WERI-Rb-1 (cell line): ENCODE data around the gene HSPA12B.

Experiments used
- DNase-seq: peaks from one replicate; pipeline ENCODE4 v3.0.0-alpha.2; 2020
- H3K27ac ChIP-seq: fragments of 250-450 bp; sonication (Bioruptor Pico); 2 replicates; pipeline ENCODE4 v1.5.1; 2020; ENCODE audit warnings: mild to moderate bottlenecking, moderate library complexity
- H3K27me3 ChIP-seq: fragments of 250-450 bp; sonication (Bioruptor Pico); 2 replicates; pipeline ENCODE4 v1.5.1; 2021; ENCODE audit warnings: mild to moderate bottlenecking, low read depth, moderate library complexity; ENCODE audit not compliant: insufficient read depth, severe bottlenecking
- H3K36me3 ChIP-seq: fragments of 250-450 bp; sonication (Bioruptor Pico); 2 replicates; pipeline ENCODE4 v1.5.1; 2020; ENCODE audit warnings: mild to moderate bottlenecking, moderate library complexity
- H3K4me3 ChIP-seq: 2 replicates; pipeline ENCODE4 v1.5.1; 2011; ENCODE audit warnings: low read depth, mild to moderate bottlenecking, control low read depth, low read length
- H3K9me3 ChIP-seq: fragments of 250-450 bp; sonication (Bioruptor Pico); 2 replicates; pipeline ENCODE4 v1.5.1; 2021; ENCODE audit warnings: mild to moderate bottlenecking, moderate library complexity; ENCODE audit not compliant: severe bottlenecking
- TF ChIP-seq, protein P1 (sequence below): IDR thresholded peaks from 2 replicates; pipeline ENCODE4 v1.5.1; 2011; ENCODE audit warnings: low read depth, mild to moderate bottlenecking, control low read depth, inconsistent platforms, low read length

Gene HSPA12B, protein sequence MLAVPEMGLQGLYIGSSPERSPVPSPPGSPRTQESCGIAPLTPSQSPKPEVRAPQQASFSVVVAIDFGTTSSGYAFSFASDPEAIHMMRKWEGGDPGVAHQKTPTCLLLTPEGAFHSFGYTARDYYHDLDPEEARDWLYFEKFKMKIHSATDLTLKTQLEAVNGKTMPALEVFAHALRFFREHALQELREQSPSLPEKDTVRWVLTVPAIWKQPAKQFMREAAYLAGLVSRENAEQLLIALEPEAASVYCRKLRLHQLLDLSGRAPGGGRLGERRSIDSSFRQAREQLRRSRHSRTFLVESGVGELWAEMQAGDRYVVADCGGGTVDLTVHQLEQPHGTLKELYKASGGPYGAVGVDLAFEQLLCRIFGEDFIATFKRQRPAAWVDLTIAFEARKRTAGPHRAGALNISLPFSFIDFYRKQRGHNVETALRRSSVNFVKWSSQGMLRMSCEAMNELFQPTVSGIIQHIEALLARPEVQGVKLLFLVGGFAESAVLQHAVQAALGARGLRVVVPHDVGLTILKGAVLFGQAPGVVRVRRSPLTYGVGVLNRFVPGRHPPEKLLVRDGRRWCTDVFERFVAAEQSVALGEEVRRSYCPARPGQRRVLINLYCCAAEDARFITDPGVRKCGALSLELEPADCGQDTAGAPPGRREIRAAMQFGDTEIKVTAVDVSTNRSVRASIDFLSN

DNA sequence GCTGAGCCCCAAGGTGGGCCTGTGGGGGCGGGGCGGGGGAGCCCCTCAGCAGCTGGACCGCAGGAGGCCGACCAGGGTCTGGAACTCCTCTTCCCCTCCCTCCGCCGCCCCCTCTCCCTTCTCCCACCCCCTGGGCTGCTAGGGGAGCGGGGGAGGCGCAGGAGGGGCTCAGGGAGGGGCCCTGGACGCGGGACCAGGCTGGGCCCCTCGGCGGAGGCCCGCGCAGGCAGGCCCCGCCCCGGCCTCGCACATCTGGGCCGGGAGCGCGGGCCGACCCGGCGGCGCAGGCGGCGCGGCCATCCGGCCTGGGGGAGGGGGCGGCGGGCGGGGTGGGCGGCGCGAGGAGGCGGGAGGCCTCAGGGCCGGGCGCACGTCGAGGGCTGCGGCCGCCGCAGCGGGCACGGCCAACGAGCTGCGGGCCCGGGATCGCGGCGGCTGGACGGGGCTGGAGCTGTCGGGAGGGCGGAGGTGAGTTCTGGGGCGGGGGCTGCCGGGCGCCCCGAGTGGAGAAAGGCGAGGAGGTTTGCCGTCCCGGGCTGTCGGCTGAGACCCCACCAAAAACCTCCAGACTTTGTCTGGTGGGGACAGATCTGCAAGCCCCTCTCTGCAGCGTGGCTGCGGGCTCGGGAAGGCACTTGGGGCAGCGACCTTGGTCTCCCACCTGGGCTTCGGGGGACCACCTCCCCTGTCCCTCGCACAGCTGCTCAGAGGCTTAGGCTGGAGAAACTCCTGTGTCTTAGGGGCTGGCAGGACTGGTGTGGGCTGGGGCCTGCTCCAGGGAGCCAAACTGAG is at the start of gene HSPA12B:
Gene HSPA12B, plus strand, starts transcription at position 359 of the 792 bp plus-strand sequence. CDS start 5,990 bp downstream, outside the sequence.
- DNase-seq: no peak
- Histone ChIP-seq H3K27ac (no peak within 1 kb of the TSS), H3K4me3 (no peak within 1 kb of the TSS)

DNA sequence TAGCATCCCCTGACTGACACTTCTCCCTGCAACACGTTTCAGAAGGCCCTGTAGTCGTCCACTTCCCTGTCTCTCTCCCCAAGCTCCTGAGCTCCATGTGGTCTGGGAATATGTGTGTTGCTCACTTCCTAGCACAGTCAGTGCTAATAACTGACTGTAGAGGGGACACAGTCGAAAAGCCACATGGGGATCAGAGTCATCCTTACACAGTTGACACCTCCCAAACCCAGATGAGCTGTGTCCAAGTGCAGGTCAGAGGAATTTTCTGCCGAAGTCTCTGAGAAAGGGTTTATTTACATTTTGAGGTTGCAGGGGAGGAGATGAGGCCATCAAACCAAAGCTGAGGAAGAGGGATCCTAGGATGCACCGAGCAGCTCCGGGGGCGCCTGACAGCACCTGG is 47.1 kb upstream of the HSPA12B start:
- no peak for DNase-seq
- H3K4me3 ChIP-seq: no peak overlapping the region
- H3K36me3 ChIP-seq: no peaks in the 10 kb centered on the region
- no peak overlapping the region for H3K27ac ChIP-seq
- no peaks in the 10 kb centered on the region for H3K9me3 ChIP-seq
- TF ChIP-seq, protein P1, sequence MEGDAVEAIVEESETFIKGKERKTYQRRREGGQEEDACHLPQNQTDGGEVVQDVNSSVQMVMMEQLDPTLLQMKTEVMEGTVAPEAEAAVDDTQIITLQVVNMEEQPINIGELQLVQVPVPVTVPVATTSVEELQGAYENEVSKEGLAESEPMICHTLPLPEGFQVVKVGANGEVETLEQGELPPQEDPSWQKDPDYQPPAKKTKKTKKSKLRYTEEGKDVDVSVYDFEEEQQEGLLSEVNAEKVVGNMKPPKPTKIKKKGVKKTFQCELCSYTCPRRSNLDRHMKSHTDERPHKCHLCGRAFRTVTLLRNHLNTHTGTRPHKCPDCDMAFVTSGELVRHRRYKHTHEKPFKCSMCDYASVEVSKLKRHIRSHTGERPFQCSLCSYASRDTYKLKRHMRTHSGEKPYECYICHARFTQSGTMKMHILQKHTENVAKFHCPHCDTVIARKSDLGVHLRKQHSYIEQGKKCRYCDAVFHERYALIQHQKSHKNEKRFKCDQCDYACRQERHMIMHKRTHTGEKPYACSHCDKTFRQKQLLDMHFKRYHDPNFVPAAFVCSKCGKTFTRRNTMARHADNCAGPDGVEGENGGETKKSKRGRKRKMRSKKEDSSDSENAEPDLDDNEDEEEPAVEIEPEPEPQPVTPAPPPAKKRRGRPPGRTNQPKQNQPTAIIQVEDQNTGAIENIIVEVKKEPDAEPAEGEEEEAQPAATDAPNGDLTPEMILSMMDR: no peak
- H3K27me3 ChIP-seq: no peaks in the 10 kb centered on the region

More for the DNA sequence above, at the start of gene HSPA12B:
- no peaks in the 10 kb centered on the region for H3K36me3 ChIP-seq
- TF ChIP-seq, protein P1: no peak
- H3K9me3 ChIP-seq: no peaks in the 10 kb centered on the region
- no peaks in the 10 kb centered on the region for H3K27me3 ChIP-seq

DNA sequence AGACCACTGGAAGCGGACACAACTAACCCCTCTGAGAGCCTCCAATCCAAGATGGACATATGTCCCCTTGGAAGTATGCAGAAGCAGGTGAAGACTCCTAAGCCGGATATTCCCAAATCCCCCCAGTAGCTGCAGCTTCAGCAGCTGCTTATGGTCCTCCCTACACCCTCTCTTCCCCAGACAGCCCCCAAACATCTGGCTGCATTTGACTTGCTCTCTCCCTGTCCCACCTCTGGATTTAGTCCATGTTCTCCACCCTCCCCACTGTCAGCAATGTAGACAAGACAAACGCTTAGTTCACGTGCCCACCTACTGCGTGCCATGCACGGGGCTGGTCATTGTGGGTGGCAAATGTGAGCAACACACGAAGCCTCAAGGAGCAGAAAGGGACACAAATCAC is 46.1 kb upstream of the HSPA12B start:
- H3K27me3 ChIP-seq: no peaks in the 10 kb centered on the region
- no peaks in the 10 kb centered on the region for H3K36me3 ChIP-seq
- H3K4me3 ChIP-seq: no peak overlapping the region
- no peaks in the 10 kb centered on the region for H3K9me3 ChIP-seq
- no peak for DNase-seq
- no peak overlapping the region for H3K27ac ChIP-seq
- TF ChIP-seq, protein P1: no peak

DNA sequence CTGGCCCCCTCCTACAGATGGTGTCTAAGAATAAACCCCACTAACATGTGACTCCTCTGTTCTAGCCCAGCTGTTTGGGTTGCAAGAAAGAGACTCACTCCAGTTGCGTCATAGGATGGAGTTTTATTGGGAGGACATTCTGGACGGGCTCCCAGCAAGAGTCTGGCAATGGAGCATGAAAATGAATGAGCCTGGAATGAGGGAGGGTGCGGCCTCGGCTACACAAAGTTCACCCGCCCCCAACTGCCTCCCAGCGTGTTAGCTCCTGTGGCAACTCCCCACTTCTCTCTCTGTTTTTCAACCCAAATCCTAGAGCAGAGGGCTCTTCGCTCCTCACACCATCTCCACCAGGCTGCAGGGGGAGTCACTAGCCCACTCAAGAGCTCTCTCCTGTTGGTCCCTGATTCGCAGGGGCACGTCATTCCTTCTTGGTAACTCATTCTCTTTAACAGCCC is 45.6 kb upstream of the HSPA12B start:
- DNase-seq: no peak
- TF ChIP-seq, protein P1: no peak
- Histone ChIP-seq H3K9me3 (no peaks in the 10 kb centered on the region), H3K27ac (no peak overlapping the region), H3K27me3 (no peaks in the 10 kb centered on the region), H3K36me3 (no peaks in the 10 kb centered on the region), H3K4me3 (no peak overlapping the region)

DNA sequence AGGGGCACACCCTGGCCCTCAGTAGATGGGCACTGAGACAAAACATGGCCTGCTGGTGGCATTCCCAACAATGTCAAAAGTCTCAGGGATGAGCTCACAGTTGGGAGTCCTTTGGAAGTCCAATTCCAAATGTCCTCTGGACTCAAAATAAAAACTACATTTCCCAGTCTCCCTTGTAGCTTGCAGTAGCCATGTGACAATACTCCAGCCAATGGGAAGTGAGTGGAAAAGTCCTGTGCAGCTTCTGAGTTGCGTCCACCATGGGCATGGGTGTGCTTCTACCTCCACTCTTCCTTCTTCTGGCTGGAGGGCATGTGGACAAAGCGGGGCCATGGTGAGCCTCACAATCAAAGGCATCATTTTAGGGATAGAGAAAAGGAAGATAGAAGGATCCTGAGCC is 44.8 kb upstream of the HSPA12B start:
- DNase-seq: no peak
- TF ChIP-seq, protein P1: no peak
- no peaks in the 10 kb centered on the region for H3K27me3 ChIP-seq
- H3K27ac ChIP-seq: no peak overlapping the region
- no peaks in the 10 kb centered on the region for H3K36me3 ChIP-seq
- no peaks in the 10 kb centered on the region for H3K9me3 ChIP-seq
- H3K4me3 ChIP-seq: no peak overlapping the region
